Kidney (tissue), 14 donors: ENCODE measurements around the gene ARPIN. TPM values are rescaled to one million over a fixed set of nuclear protein-coding genes. Genes with fewer than 3 reads are reported as not detected.

Experiments
- DNase-seq, 5 donors: peaks; one replicate each; pipeline ENCODE4 v3.0.0-alpha.2; 2013 to 2020
- FAIRE-seq: peaks from 2 replicates; lab custom pipeline; 2012; peaks lifted over from hg19 to GRCh38; lab: Jason Lieb, UNC
- H3K27ac ChIP-seq, 2 donors: one replicate each; pipeline ENCODE4 v1.7.0; 2013; ENCODE audit warnings: low read depth in 2 of 2, low read length in 2 of 2, inconsistent platforms in 1 of 2
- H3K27me3 ChIP-seq: one replicate; pipeline ENCODE4 v1.7.1; 2013; ENCODE audit warnings: low read length, inconsistent platforms; ENCODE audit not compliant: control insufficient read depth, insufficient read depth
- H3K36me3 ChIP-seq, 3 donors: one replicate each; pipeline versions ENCODE4 v1.7.0 to v1.7.1; 2013; ENCODE audit warnings: low read length in 3 of 3, control low read depth in 1 of 3, inconsistent platforms in 1 of 3; ENCODE audit not compliant: insufficient read depth in 3 of 3, control insufficient read depth in 2 of 3
- H3K4me1 ChIP-seq, 3 donors: one replicate each; pipeline versions ENCODE4 v1.7.0 to v1.7.1; 2013; ENCODE audit warnings: low read length in 3 of 3, inconsistent platforms in 1 of 3, low read depth in 1 of 3; ENCODE audit not compliant: control insufficient read depth in 2 of 3, insufficient read depth in 2 of 3
- H3K4me3 ChIP-seq, 3 donors: one replicate each; pipeline versions ENCODE4 v1.7.0 to v1.8.1; 2013; ENCODE audit warnings: low read length in 3 of 3, control low read depth in 1 of 3, inconsistent platforms in 1 of 3
- H3K9ac ChIP-seq, 3 donors: one replicate each; pipeline versions ENCODE4 v1.7.0 to v1.7.1; 2013; ENCODE audit warnings: low read length in 3 of 3, control low read depth in 1 of 3, inconsistent platforms in 1 of 3
- H3K9me3 ChIP-seq, 3 donors: one replicate each; pipeline versions ENCODE4 v1.7.0 to v1.7.1; 2013; ENCODE audit warnings: low read length in 3 of 3, control low read depth in 1 of 3, inconsistent platforms in 1 of 3; ENCODE audit not compliant: control insufficient read depth in 2 of 3, insufficient read depth in 1 of 3
- intact Hi-C: fragments of 100-400 bp; cut with DNase I; formaldehyde crosslinking; loops from one replicate; pipeline ENCODE4 v1.11.1; 2022
- polyA plus RNA-seq: library from polyadenylated mRNA; stranded (reverse); fragments of 350-450 nt; fragmentation: Illumina TruSeq; extraction: RNeasy Lipid Tissue Mini Kit (QIAGEN cat#74804); gene quantifications from one replicate; pipeline ENCODE4 v1.2.3, GENCODE V29; 2014; ENCODE audit warnings: low read depth, low replicate concordance; ENCODE audit not compliant: insufficient read depth
- total RNA-seq: library from RNA; stranded (reverse); fragmentation: NEBNext Ultra II Directional; extraction: Animal tissue kit (Norgen Biotek cat#: 25700); gene quantifications from one replicate; pipeline ENCODE4 v1.2.1, GENCODE V29; 2021
- TF ChIP-seq, protein P1 (sequence below): IDR thresholded peaks from 3 replicates; pipeline ENCODE4 v1.5.1; 2012; ENCODE audit warnings: mild to moderate bottlenecking, moderate library complexity, borderline replicate concordance; ENCODE audit not compliant: insufficient read depth; ENCODE audit errors: extremely low read depth
- donor health status: control.
- donor health status: control.
- donor health status: control.
- donor health status: control.
- donor health status: control.
- donor health status: DM: yes; HTN: yes; CAD: no.
- donor health status: Normal renal cell carcinoma (clear cell type).

ARPIN gene
- total and polyA plus RNA-seq, 2 donors from 2014 or later, result 11.7 to 28.2 TPM

DNA sequence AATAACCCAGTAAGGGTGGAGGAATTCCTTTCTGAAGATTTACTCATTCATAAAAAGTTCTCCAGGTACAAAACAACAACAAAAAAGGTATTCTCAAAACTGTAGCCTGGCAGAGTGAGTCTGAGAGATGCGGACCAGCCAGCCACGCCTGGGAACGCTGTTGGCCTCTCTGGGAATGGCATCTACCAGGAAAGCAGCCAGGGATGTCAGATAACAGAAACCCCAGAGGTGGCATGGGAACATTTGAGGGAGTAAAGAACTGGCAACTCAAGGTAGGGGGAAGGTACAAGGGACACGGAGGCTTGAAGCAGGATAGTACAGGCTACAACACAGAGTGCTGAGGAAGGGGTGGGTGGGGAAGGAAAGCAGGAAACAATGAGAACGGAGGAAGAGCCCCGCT, 11.9 kb downstream of the ARPIN start:
- TF ChIP-seq, protein P1, sequence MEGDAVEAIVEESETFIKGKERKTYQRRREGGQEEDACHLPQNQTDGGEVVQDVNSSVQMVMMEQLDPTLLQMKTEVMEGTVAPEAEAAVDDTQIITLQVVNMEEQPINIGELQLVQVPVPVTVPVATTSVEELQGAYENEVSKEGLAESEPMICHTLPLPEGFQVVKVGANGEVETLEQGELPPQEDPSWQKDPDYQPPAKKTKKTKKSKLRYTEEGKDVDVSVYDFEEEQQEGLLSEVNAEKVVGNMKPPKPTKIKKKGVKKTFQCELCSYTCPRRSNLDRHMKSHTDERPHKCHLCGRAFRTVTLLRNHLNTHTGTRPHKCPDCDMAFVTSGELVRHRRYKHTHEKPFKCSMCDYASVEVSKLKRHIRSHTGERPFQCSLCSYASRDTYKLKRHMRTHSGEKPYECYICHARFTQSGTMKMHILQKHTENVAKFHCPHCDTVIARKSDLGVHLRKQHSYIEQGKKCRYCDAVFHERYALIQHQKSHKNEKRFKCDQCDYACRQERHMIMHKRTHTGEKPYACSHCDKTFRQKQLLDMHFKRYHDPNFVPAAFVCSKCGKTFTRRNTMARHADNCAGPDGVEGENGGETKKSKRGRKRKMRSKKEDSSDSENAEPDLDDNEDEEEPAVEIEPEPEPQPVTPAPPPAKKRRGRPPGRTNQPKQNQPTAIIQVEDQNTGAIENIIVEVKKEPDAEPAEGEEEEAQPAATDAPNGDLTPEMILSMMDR, result no peak
- DNase-seq (no peak), FAIRE-seq (no peak)
- H3K9me3 ChIP-seq, result no peaks in the 10 kb centered on the region
- H3K27me3 ChIP-seq, result no peaks in the 10 kb centered on the region
- H3K4me1 ChIP-seq, result no peaks in the 10 kb centered on the region
- peaks cover 0 to 17% (median 11%) of the 10 kb centered on the region in 3 donors for H3K36me3 ChIP-seq
- no peak overlapping the region for H3K27ac ChIP-seq
- H3K9ac ChIP-seq, result no peak overlapping the region
- intact Hi-C loops, result loop anchor here (10.0 kb wide), 1 partner anchor 164 kb away; no protein-coding TSS in a partner anchor
- no peak overlapping the region for H3K4me3 ChIP-seq

DNA sequence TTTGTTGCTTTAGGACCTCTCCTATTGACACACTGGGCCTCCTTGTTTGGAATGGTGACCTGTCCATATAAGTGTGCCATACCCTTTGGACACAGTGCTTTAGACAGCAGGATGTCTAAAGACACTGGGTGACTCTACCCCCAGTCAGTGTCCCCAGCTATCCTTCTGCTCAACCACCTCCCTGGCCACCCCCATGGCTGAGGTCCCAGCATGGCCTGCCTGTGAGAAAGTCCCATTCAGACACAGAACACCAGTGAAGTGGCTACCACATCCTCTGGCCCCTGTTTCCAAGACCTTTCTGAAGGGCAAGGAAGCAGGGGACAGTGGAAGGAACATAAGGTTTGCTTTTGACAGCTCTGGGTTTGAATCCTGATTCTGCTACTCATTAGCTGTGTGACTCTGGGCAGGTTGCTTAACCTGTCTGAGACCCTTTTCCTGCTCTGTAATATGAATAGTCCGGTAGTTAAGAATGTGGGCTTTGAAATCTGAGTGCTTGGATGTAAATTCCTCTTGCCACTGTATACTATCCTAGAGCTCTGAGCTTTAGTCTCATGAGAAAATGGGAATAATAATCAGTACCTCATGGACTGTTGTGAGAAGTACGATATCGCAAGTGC, 12.7 kb downstream of the ARPIN start:
- Histone ChIP-seq H3K4me1 (no peaks in the 10 kb centered on the region), H3K9ac (no peak overlapping the region), H3K27ac (no peak overlapping the region), H3K4me3 (no peak overlapping the region), H3K9me3 (no peaks in the 10 kb centered on the region), H3K36me3 (peaks cover 0 to 17% (median 11%) of the 10 kb centered on the region in 3 donors), H3K27me3 (no peaks in the 10 kb centered on the region)
- intact Hi-C loops, result loop anchor here (10.0 kb wide), 1 partner anchor 165 kb away; no protein-coding TSS in a partner anchor
- DNase-seq, result no peak
- TF ChIP-seq, protein P1, result no peak
- FAIRE-seq, result no peak

DNA sequence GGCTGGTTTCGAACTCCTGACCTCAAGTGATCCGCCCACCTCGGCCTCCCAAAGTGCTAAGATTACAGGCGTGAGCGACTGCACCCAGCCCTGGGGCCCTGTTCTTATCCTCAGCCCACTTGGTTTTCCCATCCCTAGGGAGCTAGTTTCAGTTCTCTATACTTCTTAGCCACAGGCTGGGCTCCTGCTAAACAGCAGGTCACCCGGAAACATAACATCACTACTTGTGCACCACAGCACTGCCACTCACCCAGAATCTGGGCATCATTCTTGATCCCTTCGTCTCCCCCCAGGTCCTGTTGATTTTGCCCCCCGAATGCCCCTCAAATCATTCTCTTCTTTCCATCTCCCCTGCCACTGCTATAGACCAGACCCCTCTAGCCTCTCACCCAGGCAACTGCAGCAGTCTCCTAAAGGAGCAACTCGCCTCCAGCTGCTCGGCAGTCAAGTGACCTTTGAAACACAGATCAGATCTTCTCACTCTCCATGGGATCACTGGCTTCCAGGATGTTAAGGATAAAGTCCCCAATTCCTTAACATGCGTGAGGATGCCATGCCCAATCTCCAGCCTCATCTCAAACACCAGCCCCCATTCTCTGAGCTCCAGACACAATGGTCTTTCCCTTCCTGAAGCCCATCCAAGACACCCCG, 13.3 kb downstream of the ARPIN start:
- Histone ChIP-seq H3K36me3 (peaks cover 0 to 17% (median 11%) of the 10 kb centered on the region in 3 donors), H3K4me1 (no peaks in the 10 kb centered on the region), H3K9me3 (no peaks in the 10 kb centered on the region), H3K27me3 (no peaks in the 10 kb centered on the region), H3K27ac (no peak overlapping the region), H3K4me3 (no peak overlapping the region), H3K9ac (no peak overlapping the region)
- TF ChIP-seq, protein P1, result no peak
- intact Hi-C loops, result no loop called here
- FAIRE-seq (no peak), DNase-seq (no peak)
